AG04449 (cell line): Measurements from ENCODE around the gene AAMDC.

Experiments
- CTCF ChIA-PET: fragments of 350-600 bp; formaldehyde crosslinking; extraction: SDS; loops from one replicate; lab custom pipeline; 2021; ENCODE audit warnings: antibody characterized with exemption; lab: Yijun Ruan, JAX
- POLR2A ChIA-PET: fragments of 400-600, 350-600 bp; formaldehyde crosslinking; extraction: SDS; loops from one replicate; lab custom pipeline; 2020; ENCODE audit warnings: antibody characterized with exemption, inconsistent platforms; lab: Yijun Ruan, JAX
- DNase-seq: peaks from one replicate; pipeline ENCODE4 v3.0.0-alpha.2; 2010; ENCODE audit warnings: low read depth, low spot score
- H3K4me3 ChIP-seq: 2 replicates; pipeline ENCODE4 v1.5.1; 2011; ENCODE audit warnings: low read depth, mild to moderate bottlenecking, control low read depth, low read length
- TF ChIP-seq, protein P1 (sequence below): IDR thresholded peaks from one replicate; pipeline ENCODE4 v1.5.1; 2011; ENCODE audit warnings: mild to moderate bottlenecking, moderate library complexity, low read length, control low read depth, inconsistent platforms; ENCODE audit not compliant: insufficient read depth; ENCODE audit errors: missing control alignments

AAMDC gene

DNA sequence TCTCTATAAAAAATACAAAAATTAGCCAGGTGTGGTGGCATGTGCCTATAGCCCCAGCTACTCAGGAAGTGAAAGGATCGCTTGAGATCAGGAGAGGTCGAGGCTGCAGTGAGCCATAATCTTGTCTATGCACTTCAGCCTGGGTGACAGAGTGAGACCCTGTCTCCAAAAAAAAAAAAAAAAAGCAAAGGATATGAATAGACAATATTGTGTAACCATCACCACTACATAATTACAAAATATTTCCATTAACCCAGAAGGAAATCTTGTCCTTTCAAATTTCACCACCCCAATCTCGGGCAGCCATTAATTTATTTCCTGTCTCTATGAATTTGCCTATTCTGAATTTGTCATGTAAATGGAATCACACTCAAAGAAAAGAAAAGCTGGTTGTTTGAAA lies 21.6 kb upstream of the AAMDC start:
- H3K4me3 ChIP-seq: no peak overlapping the region
- no peak for DNase-seq
- CTCF ChIA-PET: interaction anchor here (1.0 to 1.3 kb wide), 2 partner anchors 28 to 200 kb away, joined by 3 read pairs; no protein-coding TSS in a partner anchor
- POLR2A ChIA-PET: interaction anchor here (0.6 kb wide), 1 partner anchor 196 kb away, joined by 4 read pairs; no protein-coding TSS in a partner anchor
- TF ChIP-seq, protein P1, sequence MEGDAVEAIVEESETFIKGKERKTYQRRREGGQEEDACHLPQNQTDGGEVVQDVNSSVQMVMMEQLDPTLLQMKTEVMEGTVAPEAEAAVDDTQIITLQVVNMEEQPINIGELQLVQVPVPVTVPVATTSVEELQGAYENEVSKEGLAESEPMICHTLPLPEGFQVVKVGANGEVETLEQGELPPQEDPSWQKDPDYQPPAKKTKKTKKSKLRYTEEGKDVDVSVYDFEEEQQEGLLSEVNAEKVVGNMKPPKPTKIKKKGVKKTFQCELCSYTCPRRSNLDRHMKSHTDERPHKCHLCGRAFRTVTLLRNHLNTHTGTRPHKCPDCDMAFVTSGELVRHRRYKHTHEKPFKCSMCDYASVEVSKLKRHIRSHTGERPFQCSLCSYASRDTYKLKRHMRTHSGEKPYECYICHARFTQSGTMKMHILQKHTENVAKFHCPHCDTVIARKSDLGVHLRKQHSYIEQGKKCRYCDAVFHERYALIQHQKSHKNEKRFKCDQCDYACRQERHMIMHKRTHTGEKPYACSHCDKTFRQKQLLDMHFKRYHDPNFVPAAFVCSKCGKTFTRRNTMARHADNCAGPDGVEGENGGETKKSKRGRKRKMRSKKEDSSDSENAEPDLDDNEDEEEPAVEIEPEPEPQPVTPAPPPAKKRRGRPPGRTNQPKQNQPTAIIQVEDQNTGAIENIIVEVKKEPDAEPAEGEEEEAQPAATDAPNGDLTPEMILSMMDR: no peak

DNA sequence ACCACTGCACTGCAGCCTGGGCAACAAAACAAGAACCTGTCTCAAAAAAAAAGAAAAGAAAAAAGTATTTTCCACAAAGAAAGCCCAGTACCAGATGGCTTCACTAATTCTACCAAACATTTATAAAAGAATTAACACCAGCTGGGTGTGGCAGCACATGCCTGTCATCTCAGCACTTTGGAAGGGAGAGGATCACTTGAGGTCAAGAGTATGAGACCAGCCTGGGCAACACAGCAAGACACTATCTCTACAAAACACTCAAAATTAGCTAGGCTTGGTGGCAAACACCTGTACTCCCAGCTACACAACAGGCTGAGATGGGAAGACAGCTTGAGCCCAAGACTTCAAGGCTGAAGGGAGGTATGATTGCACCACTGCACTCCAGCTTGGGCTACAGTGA lies 20.5 kb upstream of the AAMDC start:
- no peak for DNase-seq
- TF ChIP-seq, protein P1: no peak
- CTCF ChIA-PET: interaction anchor here (1.3 kb wide), 2 partner anchors 19 to 199 kb away, joined by 3 to 6 read pairs; no protein-coding TSS in a partner anchor
- POLR2A ChIA-PET: no interaction called here
- no peak overlapping the region for H3K4me3 ChIP-seq

DNA sequence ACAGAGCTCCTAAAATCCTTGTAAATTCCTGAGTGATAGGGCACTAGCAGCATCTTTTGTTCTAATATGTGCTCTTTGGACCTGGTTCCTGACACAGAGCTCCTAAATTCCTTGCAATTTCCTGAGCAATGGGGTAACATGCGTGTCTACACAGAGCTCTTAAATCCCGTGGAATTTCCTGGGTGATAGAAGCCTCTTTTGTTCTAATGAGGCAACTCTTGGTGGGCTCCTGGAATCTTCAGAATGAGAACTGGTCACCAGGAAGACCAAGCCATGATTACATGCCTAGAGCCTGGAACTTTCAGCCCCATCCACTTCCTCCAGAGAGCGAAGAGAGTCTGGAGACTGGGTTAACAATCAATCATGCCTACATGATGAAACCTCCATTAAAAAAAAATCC lies 19.5 kb upstream of the AAMDC start:
- ChIA-PET CTCF (interaction anchor here (0.7 to 1.3 kb wide), 2 partner anchors 8 to 18 kb away, joined by 3 to 6 read pairs; no protein-coding TSS in a partner anchor), POLR2A (no interaction called here)
- H3K4me3 ChIP-seq: no peak overlapping the region
- TF ChIP-seq, protein P1: no peak
- no peak for DNase-seq

DNA sequence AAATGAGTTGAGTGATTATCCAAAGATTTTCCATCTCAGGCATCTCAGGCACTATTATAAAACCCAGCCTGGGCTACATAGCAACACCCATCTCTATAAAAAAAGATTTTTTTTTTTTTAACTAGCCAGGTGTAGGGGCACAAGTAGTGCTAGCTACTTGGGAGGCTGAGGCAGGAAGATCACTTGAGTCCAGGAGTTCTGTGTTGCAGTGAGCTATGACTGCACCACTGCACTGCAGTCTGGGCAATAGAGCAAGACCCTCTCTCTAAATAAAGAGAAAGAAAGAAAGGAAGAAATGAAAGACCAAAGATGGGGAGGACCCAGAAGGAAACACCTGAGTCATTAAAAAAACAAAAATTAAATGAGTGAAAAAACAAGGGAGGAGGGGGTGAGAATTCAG lies 14.5 kb upstream of the AAMDC start:
- POLR2A ChIA-PET: interaction anchor here (0.6 kb wide), 2 partner anchors 14 to 75 kb away, joined by 3 read pairs; no protein-coding TSS in a partner anchor
- TF ChIP-seq, protein P1: no peak
- no peak overlapping the region for H3K4me3 ChIP-seq
- DNase-seq: no peak
- CTCF ChIA-PET: interaction anchor here (1.8 kb wide), 1 partner anchor 14 kb away, joined by 7 read pairs; the partner anchor contains the start of gene RSF1

DNA sequence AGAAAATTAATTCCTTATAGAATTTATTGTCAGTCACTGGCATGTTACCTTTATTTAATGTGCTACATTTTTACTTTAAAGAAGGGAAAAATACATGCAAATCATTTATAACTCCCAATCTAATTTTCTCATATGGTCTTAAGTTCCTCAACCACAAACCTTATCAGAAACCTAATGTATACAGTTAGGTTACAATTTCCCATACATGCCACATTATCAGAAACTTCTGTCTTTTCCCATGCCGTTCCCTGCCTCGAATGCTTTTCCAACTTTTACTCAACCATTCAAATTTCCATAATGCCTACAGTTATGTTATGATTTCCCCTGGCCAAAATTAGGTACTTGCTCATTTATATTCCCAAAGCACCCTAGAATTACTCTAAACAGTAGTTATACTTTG lies 14.0 kb upstream of the AAMDC start:
- POLR2A ChIA-PET: no interaction called here
- H3K4me3 ChIP-seq: no peak overlapping the region
- TF ChIP-seq, protein P1: no peak
- CTCF ChIA-PET: interaction anchor here (1.8 kb wide), 1 partner anchor 13 kb away, joined by 7 read pairs; the partner anchor contains the start of gene RSF1
- no peak for DNase-seq

DNA sequence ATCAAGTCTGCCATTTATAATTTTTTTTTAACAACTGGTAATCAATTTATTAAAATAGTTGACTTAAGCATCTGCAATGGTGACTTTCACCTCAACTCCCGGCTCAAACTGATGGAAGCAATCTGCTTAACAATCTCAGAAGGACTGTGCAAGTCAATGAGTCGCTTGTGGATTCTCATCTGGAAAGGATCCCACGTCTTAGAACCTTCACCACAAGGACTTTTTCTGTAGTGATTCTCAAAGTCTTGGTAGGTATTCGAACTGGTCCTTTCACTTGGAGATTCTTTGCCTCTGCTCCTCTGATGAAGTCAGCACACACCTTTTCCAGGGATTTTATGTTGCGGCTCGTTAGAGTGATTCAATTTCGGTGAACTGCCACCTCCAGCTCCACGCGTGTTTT lies 7.7 kb upstream of the AAMDC start:
- DNase-seq: no peak
- TF ChIP-seq, protein P1: no peak
- H3K4me3 ChIP-seq: no peak overlapping the region
- CTCF ChIA-PET: no interaction called here
- POLR2A ChIA-PET: no interaction called here
